Ovary (tissue), 9 donors: ENCODE data around the gene ICE2. TPM values are rescaled to one million over a fixed set of nuclear protein-coding genes. Genes with fewer than 3 reads are reported as not detected.

Experiments used
- DNase-seq, 5 donors: peaks; one replicate each; pipeline ENCODE4 v3.0.0-alpha.2; 2019 to 2020
- H3K27ac ChIP-seq, 2 donors: fragments of 200-600 bp; one replicate each; pipeline versions ENCODE4 v1.5.1 to v1.8.0; 2019 to 2022
- H3K27me3 ChIP-seq: fragments of 200-600 bp; one replicate; pipeline ENCODE4 v1.8.0; 2022
- H3K36me3 ChIP-seq: fragments of 200-600 bp; sonication (generic); one replicate; pipeline ENCODE4 v1.5.1; 2019
- H3K4me1 ChIP-seq: one replicate; pipeline ENCODE4 v1.8.1; 2013; ENCODE audit warnings: mild to moderate bottlenecking, moderate library complexity; ENCODE audit not compliant: insufficient read depth
- H3K4me3 ChIP-seq: fragments of 200-600 bp; sonication (generic); one replicate; pipeline ENCODE4 v1.5.1; 2017
- H3K9me3 ChIP-seq, 2 donors: fragments of 200-600 bp in 1 of 2; sonication (generic) in 1 of 2; one replicate each; pipeline versions ENCODE4 v1.5.1 to v1.8.1; 2013 to 2019; ENCODE audit warnings: mild to moderate bottlenecking in 1 of 2, moderate library complexity in 1 of 2
- CTCF ChIP-seq, 3 donors: fragments of 450-650 bp in 2 of 3; fragments of 200-600 bp in 1 of 3; IDR thresholded peaks; one replicate each; pipeline versions ENCODE4 v1.5.1 to v1.8.0; 2016 to 2022; ENCODE audit warnings: antibody characterized with exemption in 3 of 3, mild to moderate bottlenecking in 1 of 3
- EP300 ChIP-seq: sonication (generic); formaldehyde crosslinking; IDR thresholded peaks from one replicate; pipeline ENCODE4 v1.6.1; 2017; ENCODE audit warnings: antibody characterized with exemption
- POLR2A ChIP-seq: fragments of 450-650 bp; IDR thresholded peaks from one replicate; pipeline ENCODE4 v1.6.1; 2017; ENCODE audit warnings: antibody characterized with exemption, mild to moderate bottlenecking, moderate library complexity
- WGBS, 3 donors: extraction: QIAGEN DNeasy Blood & Tissue Kit in 1 of 3; methylation state at CpG; one replicate each; pipeline versions ENCODE4 v1.1.5 to v1.1.7; 2013 to 2017; 5-methylcytosine and 5-hydroxymethylcytosine counted together
- intact Hi-C, 4 donors: fragments of 100-400 bp; cut with DNase I; formaldehyde crosslinking; loops; one replicate each; pipeline versions ENCODE4 v1.11.0 to v1.15.1; 2022 to 2023
- polyA plus RNA-seq, 2 donors: library from polyadenylated mRNA; stranded (reverse); fragments of 200-250 nt in 1 of 2; fragments of 350-450 nt in 1 of 2; fragmentation: Illumina TruSeq in 1 of 2; extraction: RNeasy Lipid Tissue Mini Kit (QIAGEN cat#74804) in 1 of 2; gene quantifications; one replicate each; pipeline ENCODE4 v1.2.3, GENCODE V29; 2013 to 2014
- total RNA-seq, 7 donors: library from RNA; depleted of rRNA in 2 of 7; stranded (reverse); fragments of >200 nt in 2 of 7; fragmentation: NEBNext Ultra II Directional in 3 of 7; extraction: Animal tissue kit (Norgen Biotek cat#: 25700) in 3 of 7; gene quantifications; one replicate each; pipeline versions ENCODE4 v1.1.0 to v1.2.4, GENCODE V29; 2016 to 2023
- donor health status: DM: no; HTN: no; CAD: no; lungs with moderate emphysema.
- donor health status: DM: no; HTN: no; CAD: no.
- donor health status: Bipolar disorder and iron deficiency.
- donor health status: DM: yes; HTN: yes; CAD: no.
- donor health status: DM: no; HTN: no; CAD: no.
- donor health status: DM: yes; HTN: yes; CAD: no.

ICE2 gene
- total and polyA plus RNA-seq, 9 donors = 16.4 to 72.0 (median 53.0) TPM

GRCh38 chr15:60372756-60373155 lies 106.2 kb downstream of the ICE2 start:
- no peak for TF ChIP-seq CTCF (IDR thresholded peaks at IDR 0.05)
- no peak overlapping the region for H3K4me3 ChIP-seq
- peaks cover 12% of the 10 kb centered on the region for H3K4me1 ChIP-seq
- H3K36me3 ChIP-seq = no peaks in the 10 kb centered on the region
- whole genome bisulfite sequencing, 3 donors = 86 to 100% (median 96%) methylated on average over 1 of the region's 1 CpG
- H3K9me3 ChIP-seq = no peaks in the 10 kb centered on the region
- no peaks in the 10 kb centered on the region for H3K27me3 ChIP-seq
- no peak overlapping the region for H3K27ac ChIP-seq
- intact Hi-C loops = loop anchor here in 1 of 4 donors (5.0 kb wide), 1 partner anchor 70 kb away; no protein-coding TSS in a partner anchor
- no peak for DNase-seq

- H3K36me3 ChIP-seq = no peaks in the 10 kb centered on the region
- no peaks in the 10 kb centered on the region for H3K27me3 ChIP-seq
- H3K9me3 ChIP-seq = no peaks in the 10 kb centered on the region
- DNase-seq = no peak
- no peak overlapping the region for H3K4me3 ChIP-seq
- TF ChIP-seq CTCF (IDR thresholded peaks at IDR 0.05) (no peak), EP300 (no peak), POLR2A (no peak)
- intact Hi-C loops = loop anchor here in 1 of 4 donors (5.0 kb wide), 1 partner anchor 70 kb away; no protein-coding TSS in a partner anchor
- WGBS, 3 donors = 87 to 92% (median 88%) methylated on average over 4 of the region's 4 CpGs
- H3K27ac ChIP-seq = peak overlapping the region in 1 of 2 donors; percentile 26
- peaks cover 12% of the 10 kb centered on the region for H3K4me1 ChIP-seq
Measured at GRCh38 chr15:60372227-60372626, 106.7 kb downstream of the ICE2 start.

- peaks cover 12% of the 10 kb centered on the region for H3K4me1 ChIP-seq
- peak; percentile 59 to 79 (median 64) for DNase-seq
- H3K27me3 ChIP-seq = no peaks in the 10 kb centered on the region
- TF ChIP-seq CTCF (IDR thresholded peaks at IDR 0.05) = no peak
- no peak for TF ChIP-seq POLR2A
- TF ChIP-seq EP300 = peak; percentile 26
- H3K27ac ChIP-seq = peak overlapping the region; percentile 26 to 49
- 38 to 58% (median 49%) methylated on average over 20 of the region's 20 CpGs for WGBS, 3 donors
- H3K4me3 ChIP-seq = no peak overlapping the region
- intact Hi-C loops = loop anchor here in 1 of 4 donors (5.0 kb wide), 1 partner anchor 71 kb away; no protein-coding TSS in a partner anchor
- no peaks in the 10 kb centered on the region for H3K36me3 ChIP-seq
- H3K9me3 ChIP-seq = no peaks in the 10 kb centered on the region
Measured at GRCh38 chr15:60371175-60372051, 107.5 kb downstream of the ICE2 start.

- no peaks in the 10 kb centered on the region for H3K27me3 ChIP-seq
- H3K36me3 ChIP-seq = no peaks in the 10 kb centered on the region
- no peak overlapping the region for H3K4me3 ChIP-seq
- peak overlapping the region in 1 of 2 donors; percentile 49 for H3K27ac ChIP-seq
- intact Hi-C loops = loop anchor here in 1 of 4 donors (5.0 kb wide), 1 partner anchor 71 kb away; no protein-coding TSS in a partner anchor
- H3K9me3 ChIP-seq = no peaks in the 10 kb centered on the region
- no peak for DNase-seq
- WGBS, 3 donors = 39 to 63% (median 59%) methylated on average over 1 of the region's 1 CpG
- TF ChIP-seq EP300 = no peak
- TF ChIP-seq POLR2A = no peak
- no peak for TF ChIP-seq CTCF (IDR thresholded peaks at IDR 0.05)
- peaks cover 12% of the 10 kb centered on the region for H3K4me1 ChIP-seq
Measured at GRCh38 chr15:60370869-60371136, 108.1 kb downstream of the ICE2 start.
